ENCODE measurements around the gene KLRC3.
"Not testable (repeated sequence)": the region's sequence is repeated elsewhere in the genome, so short reads cannot be mapped to it uniquely, and the experiment has no call there.

The KLRC3 gene

GRCh38 chr12:10420334-10420733, at the start of gene KLRC3:
KLRC3 (minus strand) TSS chr12:10420595; CDS start chr12:10420550, 45 bp downstream.
- not testable (repeated sequence) for DNase-seq (ENCODE audit: low read depth in 2 of 2)

GRCh38 chr12:10469701-10470100, 49.3 kb upstream of the KLRC3 start:
- no peak for DNase-seq (ENCODE audit: low read depth in 2 of 2)

GRCh38 chr12:10466311-10466710, 45.9 kb upstream of the KLRC3 start:
- no peak for DNase-seq (ENCODE audit: low read depth in 2 of 2)

- DNase-seq (ENCODE audit: low read depth in 2 of 2): no peak
Measured at GRCh38 chr12:10457760-10458159, 37.4 kb upstream of the KLRC3 start.

GRCh38 chr12:10456856-10457255, 36.5 kb upstream of the KLRC3 start:
- no peak for DNase-seq (ENCODE audit: low read depth in 2 of 2)

- DNase-seq (ENCODE audit: low read depth in 2 of 2): no peak
Measured at GRCh38 chr12:10455766-10456165, 35.4 kb upstream of the KLRC3 start.

- DNase-seq (ENCODE audit: low read depth in 2 of 2): no peak
Measured at GRCh38 chr12:10454531-10454930, 34.1 kb upstream of the KLRC3 start.

GRCh38 chr12:10453156-10453555, 32.8 kb upstream of the KLRC3 start, which contains the start of gene KLRC1:
KLRC1 (minus strand) TSS chr12:10453377; CDS start chr12:10451156, 2,221 bp downstream.
- no peak for DNase-seq (ENCODE audit: low read depth in 2 of 2)

- DNase-seq (ENCODE audit: low read depth in 2 of 2): no peak
Measured at GRCh38 chr12:10448236-10448635, 27.8 kb upstream of the KLRC3 start.

- DNase-seq (ENCODE audit: low read depth in 2 of 2): not testable (repeated sequence)
Measured at GRCh38 chr12:10446052-10446451, 25.7 kb upstream of the KLRC3 start.

GRCh38 chr12:10441144-10441543, 20.7 kb upstream of the KLRC3 start:
- DNase-seq (ENCODE audit: low read depth in 2 of 2): not testable (repeated sequence)

- DNase-seq (ENCODE audit: low read depth in 2 of 2): not testable (repeated sequence)
Measured at GRCh38 chr12:10439608-10440274, 19.3 kb upstream of the KLRC3 start.

GRCh38 chr12:10437601-10438000, 17.2 kb upstream of the KLRC3 start:
- not testable (repeated sequence) for DNase-seq (ENCODE audit: low read depth in 2 of 2)

- not testable (repeated sequence) for DNase-seq (ENCODE audit: low read depth in 2 of 2)
Measured at GRCh38 chr12:10435816-10436215, 15.4 kb upstream of the KLRC3 start, which contains the start of gene KLRC2. KLRC2 (minus strand) TSS chr12:10436010; CDS start chr12:10435986, 24 bp downstream.

- not testable (repeated sequence) for DNase-seq (ENCODE audit: low read depth in 2 of 2)
Measured at GRCh38 chr12:10430623-10431022, 10.2 kb upstream of the KLRC3 start.

GRCh38 chr12:10425938-10426337, 5.5 kb upstream of the KLRC3 start:
- DNase-seq (ENCODE audit: low read depth in 2 of 2): not testable (repeated sequence)

GRCh38 chr12:10424260-10424899, 4.0 kb upstream of the KLRC3 start:
- not testable (repeated sequence) for DNase-seq (ENCODE audit: low read depth in 2 of 2)

- DNase-seq (ENCODE audit: low read depth in 2 of 2): not testable (repeated sequence)
Measured at GRCh38 chr12:10422159-10422558, 1.8 kb upstream of the KLRC3 start.

GRCh38 chr12:10409392-10409791, 11.0 kb downstream of the KLRC3 start, which contains the start of gene KLRC4:
KLRC4 (minus strand) TSS chr12:10409757; CDS start chr12:10409575, 182 bp downstream.
- no peak for DNase-seq (ENCODE audit: low read depth in 2 of 2)

GRCh38 chr12:10408842-10409241, 11.6 kb downstream of the KLRC3 start:
- DNase-seq (ENCODE audit: low read depth in 2 of 2): no peak

- no peak for DNase-seq (ENCODE audit: low read depth in 2 of 2)
Measured at GRCh38 chr12:10406725-10407124, 13.7 kb downstream of the KLRC3 start.

- DNase-seq (ENCODE audit: low read depth in 2 of 2): no peak
Measured at GRCh38 chr12:10405294-10405693, 15.1 kb downstream of the KLRC3 start.

- no peak for DNase-seq (ENCODE audit: low read depth in 2 of 2)
Measured at GRCh38 chr12:10404798-10405197, 15.6 kb downstream of the KLRC3 start.

Data from stimulated activated CD4-positive, alpha-beta T cell treated with anti-CD3 and anti-CD28 coated beads, Interleukin-1b, Interleukin-23, amount 100 ng/mL, for 4 hours (primary cell).